Fibroblast of pulmonary artery (primary cell): ENCODE measurements around the gene SENP1.

Experiments used
- DNase-seq: peaks from one replicate; pipeline ENCODE4 v3.0.0-alpha.2; 2010; ENCODE audit warnings: low read depth
- H3K4me3 ChIP-seq: replicated peaks from 2 replicates; pipeline ENCODE4 v1.5.1; 2011; ENCODE audit warnings: low read depth, mild to moderate bottlenecking, control low read depth, low read length, moderate library complexity
- TF ChIP-seq, protein P1 (sequence below): IDR thresholded peaks from 2 replicates; pipeline ENCODE4 v1.5.1; 2011; ENCODE audit warnings: mild to moderate bottlenecking, control low read depth, low read length, inconsistent platforms; ENCODE audit errors: missing control alignments

Gene SENP1

GRCh38 chr12:48031135-48031960 lies 74.5 kb downstream of the SENP1 start:
- TF ChIP-seq, protein P1, sequence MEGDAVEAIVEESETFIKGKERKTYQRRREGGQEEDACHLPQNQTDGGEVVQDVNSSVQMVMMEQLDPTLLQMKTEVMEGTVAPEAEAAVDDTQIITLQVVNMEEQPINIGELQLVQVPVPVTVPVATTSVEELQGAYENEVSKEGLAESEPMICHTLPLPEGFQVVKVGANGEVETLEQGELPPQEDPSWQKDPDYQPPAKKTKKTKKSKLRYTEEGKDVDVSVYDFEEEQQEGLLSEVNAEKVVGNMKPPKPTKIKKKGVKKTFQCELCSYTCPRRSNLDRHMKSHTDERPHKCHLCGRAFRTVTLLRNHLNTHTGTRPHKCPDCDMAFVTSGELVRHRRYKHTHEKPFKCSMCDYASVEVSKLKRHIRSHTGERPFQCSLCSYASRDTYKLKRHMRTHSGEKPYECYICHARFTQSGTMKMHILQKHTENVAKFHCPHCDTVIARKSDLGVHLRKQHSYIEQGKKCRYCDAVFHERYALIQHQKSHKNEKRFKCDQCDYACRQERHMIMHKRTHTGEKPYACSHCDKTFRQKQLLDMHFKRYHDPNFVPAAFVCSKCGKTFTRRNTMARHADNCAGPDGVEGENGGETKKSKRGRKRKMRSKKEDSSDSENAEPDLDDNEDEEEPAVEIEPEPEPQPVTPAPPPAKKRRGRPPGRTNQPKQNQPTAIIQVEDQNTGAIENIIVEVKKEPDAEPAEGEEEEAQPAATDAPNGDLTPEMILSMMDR, result no peak
- DNase-seq, result no peak
- H3K4me3 ChIP-seq, result no peak overlapping the region

DNA sequence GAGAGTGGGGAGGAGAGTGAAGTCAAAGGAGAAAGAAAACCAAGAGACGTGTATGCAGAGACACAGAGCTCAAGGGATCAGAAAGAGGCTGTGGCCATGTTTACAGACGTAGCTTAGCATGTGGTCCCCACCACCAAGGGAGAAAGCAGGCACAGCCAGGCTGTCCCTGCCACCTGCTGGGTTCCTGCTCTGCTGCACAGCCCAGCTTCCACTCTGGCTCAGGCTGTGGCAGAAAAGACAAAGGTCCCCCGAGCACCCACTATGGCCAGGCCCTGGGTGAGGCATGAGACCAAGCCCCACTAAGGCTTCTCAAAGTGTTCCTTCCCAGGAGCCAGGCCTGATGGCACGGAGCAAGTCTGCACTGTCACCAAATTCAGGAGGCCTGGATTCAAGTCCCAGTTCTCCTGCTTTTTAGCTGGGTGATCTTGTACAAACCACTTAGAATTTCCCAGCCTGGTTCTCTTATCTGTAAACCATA lies 75.7 kb downstream of the SENP1 start:
- no peak for DNase-seq
- TF ChIP-seq, protein P1, result no peak
- H3K4me3 ChIP-seq, result no peak overlapping the region

GRCh38 chr12:48029491-48030172 lies 76.2 kb downstream of the SENP1 start:
- H3K4me3 ChIP-seq, result no peak overlapping the region
- TF ChIP-seq, protein P1, result no peak
- no peak for DNase-seq

- TF ChIP-seq, protein P1, result no peak
- no peak for DNase-seq
Measured at GRCh38 chr12:48028541-48029431, 77.1 kb downstream of the SENP1 start.

GRCh38 chr12:48027183-48028002 lies 78.5 kb downstream of the SENP1 start:
- TF ChIP-seq, protein P1, result no peak
- DNase-seq, result no peak
- no peak overlapping the region for H3K4me3 ChIP-seq

More at GRCh38 chr12:48028541-48029431, 77.1 kb downstream of the SENP1 start:
- H3K4me3 ChIP-seq, result no peak overlapping the region
